ENCODE measurements around the gene PCNX1.
"Not testable (repeated sequence)": the region's sequence is repeated elsewhere in the genome, so short reads cannot be mapped to it uniquely, and the experiment has no call there.

The PCNX1 gene

GRCh38 chr14:71063351-71063750 lies 156.1 kb downstream of the PCNX1 start:
- H3K4me1 ChIP-seq (ENCODE audit: control insufficient read depth, insufficient read depth, low read length), result no peaks in the 10 kb centered on the region
- no peaks in the 10 kb centered on the region for H3K9me3 ChIP-seq (ENCODE audit: control insufficient read depth, insufficient read depth, low read depth, low read length)
- TF ChIP-seq ZNF16 (tag by site-specific recombination; IDR thresholded peaks at IDR 0.05; ENCODE audit: low read depth), result no peak
- no peak for TF ChIP-seq ZNF155 (tag by site-specific recombination; IDR thresholded peaks at IDR 0.05)
- H3K36me3 ChIP-seq (ENCODE audit: control insufficient read depth in 2 of 2, insufficient read depth in 1 of 2, low read length in 2 of 2), result peaks cover 13 to 60% of the 10 kb centered on the region in 2 experiments
- CTCF ChIA-PET, result interaction anchor here (0.6 kb wide), 2 partner anchors 8 to 13 kb away, joined by 3 to 6 read pairs; no protein-coding TSS in a partner anchor
- no peak overlapping the region for H3K27ac ChIP-seq (ENCODE audit: extremely low read depth, low read depth, low read length)
- no peak overlapping the region for H3K4me3 ChIP-seq (ENCODE audit: low read depth, low read length)
- POLR2A ChIA-PET, result no interaction called here

GRCh38 chr14:71064747-71065146 lies 157.5 kb downstream of the PCNX1 start:
- CTCF ChIA-PET, result interaction anchor here (0.6 kb wide), 1 partner anchor 549 kb away, joined by 3 read pairs; no protein-coding TSS in a partner anchor
- H3K9me3 ChIP-seq (ENCODE audit: control insufficient read depth, insufficient read depth, low read depth, low read length); H3K4me1 ChIP-seq (ENCODE audit: control insufficient read depth, insufficient read depth, low read length); POLR2A ChIA-PET; H3K4me3 ChIP-seq (ENCODE audit: low read depth, low read length); H3K27ac ChIP-seq (ENCODE audit: extremely low read depth, low read depth, low read length): not testable (repeated sequence)
- H3K36me3 ChIP-seq (ENCODE audit: control insufficient read depth in 2 of 2, insufficient read depth in 1 of 2, low read length in 2 of 2), result peaks cover 18 to 55% of the 10 kb centered on the region in 2 experiments
- peak; percentile 81 for TF ChIP-seq ZNF146 (tag by site-specific recombination; IDR thresholded peaks at IDR 0.05)

- Histone ChIP-seq H3K36me3 (ENCODE audit: control insufficient read depth in 2 of 2, insufficient read depth in 1 of 2, low read length in 2 of 2) (peaks cover 11 to 61% of the 10 kb centered on the region in 2 experiments), H3K4me1 (ENCODE audit: control insufficient read depth, insufficient read depth, low read length) (no peaks in the 10 kb centered on the region), H3K9me3 (ENCODE audit: control insufficient read depth, insufficient read depth, low read depth, low read length) (no peaks in the 10 kb centered on the region), H3K27ac (ENCODE audit: extremely low read depth, low read depth, low read length) (no peak overlapping the region), H3K4me3 (ENCODE audit: low read depth, low read length) (no peak overlapping the region)
- CTCF ChIA-PET, result no interaction called here
- TF ChIP-seq ZBTB10 (tag by site-specific recombination; IDR thresholded peaks at IDR 0.05) (no peak), ZBTB11 (tag by site-specific recombination; conservative IDR thresholded peaks at IDR 0.05; ENCODE audit: low read depth) (no peak), PBX3 (CRISPR knock-in tag; IDR thresholded peaks at IDR 0.05) (no peak), ZNF10 (tag by site-specific recombination; IDR thresholded peaks at IDR 0.05) (no peak)
- POLR2A ChIA-PET, result no interaction called here
Observed at GRCh38 chr14:71070169-71070568, 162.9 kb downstream of the PCNX1 start.

- POLR2A ChIA-PET, result no interaction called here
- H3K27ac ChIP-seq (ENCODE audit: extremely low read depth, low read depth, low read length), result no peak overlapping the region
- H3K4me1 ChIP-seq (ENCODE audit: control insufficient read depth, insufficient read depth, low read length), result no peaks in the 10 kb centered on the region
- H3K4me3 ChIP-seq (ENCODE audit: low read depth, low read length), result no peak overlapping the region
- no peak for TF ChIP-seq ZNF624 (tag by site-specific recombination; IDR thresholded peaks at IDR 0.05)
- TF ChIP-seq ZNF26 (tag by site-specific recombination; IDR thresholded peaks at IDR 0.05), result no peak
- TF ChIP-seq ZNF510 (tag by site-specific recombination; IDR thresholded peaks at IDR 0.05; ENCODE audit: insufficient replicate concordance), result no peak
- H3K9me3 ChIP-seq (ENCODE audit: control insufficient read depth, insufficient read depth, low read depth, low read length), result no peaks in the 10 kb centered on the region
- CTCF ChIA-PET, result no interaction called here
- peaks cover 17 to 63% of the 10 kb centered on the region in 2 experiments for H3K36me3 ChIP-seq (ENCODE audit: control insufficient read depth in 2 of 2, insufficient read depth in 1 of 2, low read length in 2 of 2)
Observed at GRCh38 chr14:71071042-71071441, 163.8 kb downstream of the PCNX1 start.

Measured in HEK293 (cell line).